CD14-positive monocyte (primary cell): Measurements from ENCODE around the gene POLR2B. TPM values are rescaled to one million over a fixed set of nuclear protein-coding genes. Genes with fewer than 3 reads are reported as not detected.

ENCODE experiments used
- DNase-seq, 3 donors: peaks; one replicate each; pipeline ENCODE4 v3.0.0-alpha.2; 2011 to 2022
- H2AFZ ChIP-seq: 2 replicates; pipeline ENCODE4 v1.6.0; 2012; ENCODE audit warnings: mild to moderate bottlenecking, low read depth, low read length, inconsistent platforms; ENCODE audit not compliant: insufficient read depth, poor library complexity, severe bottlenecking
- H3K27ac ChIP-seq, 2 donors: 1 replicate in 1 of 2; 2 replicates in 1 of 2; pipeline ENCODE4 v1.5.1; 2012 to 2013; ENCODE audit warnings: low read length in 2 of 2, control low read depth in 1 of 2, inconsistent platforms in 1 of 2, low read depth in 1 of 2, mild to moderate bottlenecking in 1 of 2
- H3K27me3 ChIP-seq, 2 donors: one replicate each; pipeline versions ENCODE4 v1.6.0 to v1.6.1; 2011 to 2013; ENCODE audit warnings: low read length in 2 of 2; ENCODE audit not compliant: control insufficient read depth in 2 of 2, insufficient read depth in 2 of 2
- H3K36me3 ChIP-seq, 2 donors: replicated peaks in 1 of 2; 1 replicate in 1 of 2; 2 replicates in 1 of 2; pipeline versions ENCODE4 v1.5.1 to v1.6.1; 2012 to 2013; ENCODE audit warnings: low read length in 2 of 2, control low read depth in 1 of 2, inconsistent platforms in 1 of 2, mild to moderate bottlenecking in 1 of 2; ENCODE audit not compliant: insufficient read depth in 2 of 2, control insufficient read depth in 1 of 2
- H3K4me1 ChIP-seq, 2 donors: 1 replicate in 1 of 2; 2 replicates in 1 of 2; pipeline versions ENCODE4 v1.5.1 to v1.6.1; 2012 to 2013; ENCODE audit warnings: low read length in 2 of 2, control low read depth in 1 of 2, inconsistent platforms in 1 of 2, mild to moderate bottlenecking in 1 of 2, moderate library complexity in 1 of 2; ENCODE audit not compliant: insufficient read depth in 2 of 2, control insufficient read depth in 1 of 2
- H3K4me2 ChIP-seq: replicated peaks from 2 replicates; pipeline ENCODE3; 2012; ENCODE audit warnings: low read length, moderate library complexity, mild to moderate bottlenecking; ENCODE audit not compliant: poor library complexity, severe bottlenecking; ENCODE audit errors: extremely low read depth
- H3K4me3 ChIP-seq, 3 experiments: fragments of 200-600 bp in 1 of 3; sonication (generic) in 1 of 3; replicated peaks in 1 of 3; 1 replicate in 2 of 3; 2 replicates in 1 of 3; pipeline ENCODE4 v1.5.1; 2011 to 2013; ENCODE audit warnings: low read length in 3 of 3, mild to moderate bottlenecking in 3 of 3, control low read depth in 2 of 3, low read depth in 2 of 3, inconsistent platforms in 1 of 3, moderate library complexity in 1 of 3
- H3K79me2 ChIP-seq: 2 replicates; pipeline ENCODE4 v1.6.0; 2012; ENCODE audit warnings: mild to moderate bottlenecking, control low read depth, inconsistent platforms, low read length, moderate library complexity; ENCODE audit not compliant: insufficient read depth
- H3K9ac ChIP-seq: 2 replicates; pipeline ENCODE4 v1.6.0; 2017; ENCODE audit warnings: low read length, mild to moderate bottlenecking; ENCODE audit not compliant: insufficient read depth, poor library complexity, severe bottlenecking
- H3K9me3 ChIP-seq, 2 donors: replicated peaks in 1 of 2; 1 replicate in 1 of 2; 2 replicates in 1 of 2; pipeline versions ENCODE4 v1.5.1 to v1.6.1; 2012 to 2013; ENCODE audit warnings: low read length in 2 of 2, control low read depth in 1 of 2; ENCODE audit not compliant: control insufficient read depth in 1 of 2, insufficient read depth in 1 of 2
- H4K20me1 ChIP-seq: 2 replicates; pipeline ENCODE4 v1.6.0; 2012; ENCODE audit warnings: mild to moderate bottlenecking, low read length, control low read depth, moderate library complexity; ENCODE audit not compliant: insufficient read depth
- H3K27ac Mint-ChIP-seq, 7 donors: one replicate each; pipeline ENCODE4 v1.8.0; 2020; ENCODE audit warnings: mild to moderate bottlenecking in 7 of 7, mixed read lengths in 7 of 7, moderate library complexity in 6 of 7, inconsistent platforms in 2 of 7
- H3K27me3 Mint-ChIP-seq, 3 donors: one replicate each; pipeline ENCODE4 v1.8.0; 2021 to 2022; ENCODE audit warnings: low read depth in 3 of 3, mild to moderate bottlenecking in 3 of 3, mixed read lengths in 3 of 3, moderate library complexity in 3 of 3, inconsistent platforms in 1 of 3
- H3K36me3 Mint-ChIP-seq, 2 donors: one replicate each; pipeline ENCODE4 v1.8.0; 2020; ENCODE audit warnings: mixed read lengths in 2 of 2, inconsistent platforms in 1 of 2, mild to moderate bottlenecking in 1 of 2
- H3K4me1 Mint-ChIP-seq: one replicate; pipeline ENCODE4 v1.8.0; 2020; ENCODE audit warnings: mild to moderate bottlenecking, mixed read lengths
- H3K4me3 Mint-ChIP-seq, 2 donors: one replicate each; pipeline ENCODE4 v1.8.0; 2020; ENCODE audit warnings: mild to moderate bottlenecking in 2 of 2, mixed read lengths in 2 of 2, moderate library complexity in 1 of 2
- H3K9me3 Mint-ChIP-seq, 7 donors: one replicate each; pipeline ENCODE4 v1.8.0; 2020 to 2022; ENCODE audit warnings: mixed read lengths in 7 of 7, mild to moderate bottlenecking in 6 of 7, moderate library complexity in 6 of 7, inconsistent platforms in 2 of 7
- CTCF ChIP-seq: fragments of 200-600 bp; IDR thresholded peaks from one replicate; pipeline ENCODE4 v1.8.0; 2022; ENCODE audit warnings: antibody characterized with exemption, mild to moderate bottlenecking
- WGBS: methylation state at CpG from one replicate; pipeline ENCODE4 v1.1.5; 2013; ENCODE audit warnings: missing lambda C conversion rate; ENCODE audit not compliant: insufficient coverage; 5-methylcytosine and 5-hydroxymethylcytosine counted together
- intact Hi-C, 2 donors: fragments of 100-400 bp; cut with micrococcal nuclease; formaldehyde crosslinking; loops; one replicate each; pipeline versions ENCODE4 v1.15.0 to v1.15.1; 2023
- polyA plus RNA-seq, 3 donors: library from polyadenylated mRNA; depleted of rRNA in 1 of 3; unstranded in 2 of 3; stranded (reverse) in 1 of 3; fragments of 300-500 nt in 2 of 3; fragments of >200 nt in 1 of 3; fragmentation: Illumina TruSeq in 2 of 3; gene quantifications; 1 replicate in 2 of 3; 2 replicates in 1 of 3; pipeline ENCODE4 v1.2.3, GENCODE V29; 2012 to 2021

POLR2B gene
- polyA plus RNA-seq, 3 donors: 29.0 to 42.1 (median 36.1) TPM

- Histone ChIP-seq H3K27ac (no peak overlapping the region), H2AFZ (no peak overlapping the region), H3K79me2 (peaks cover 51% of the 10 kb centered on the region), H3K9ac (no peak overlapping the region), H3K4me1 (no peaks in the 10 kb centered on the region), H3K4me3 (no peak overlapping the region), H3K36me3 (no peaks in the 10 kb centered on the region), H3K27me3 (no peaks in the 10 kb centered on the region), H3K4me2 (no peak overlapping the region), H3K9me3 (no peaks in the 10 kb centered on the region), H4K20me1 (no peaks in the 10 kb centered on the region)
- Mint-ChIP-seq H3K9me3 (peaks cover 0 to 2% (median 0%) of the 10 kb centered on the region in 7 donors), H3K36me3 (peaks cover 10 to 21% of the 10 kb centered on the region in 2 donors), H3K27me3 (no peaks in the 10 kb centered on the region), H3K4me1 (peaks cover 5% of the 10 kb centered on the region), H3K27ac (peak overlapping the region in 1 of 7 donors; percentile 38), H3K4me3 (no peak overlapping the region)
- no CpG with 5 or more reads among the region's 2 CpGs for WGBS
- no peak for TF ChIP-seq CTCF
- intact Hi-C loops: no loop called here
- DNase-seq: no peak
These were observed 85.4 kb downstream of the POLR2B start for GRCh38 chr4:57064120-57064519.

- H4K20me1 ChIP-seq: no peaks in the 10 kb centered on the region
- peaks cover 0 to 2% of the 10 kb centered on the region in 2 donors for H3K4me1 ChIP-seq
- intact Hi-C loops: no loop called here
- H3K9me3 Mint-ChIP-seq: no peaks in the 10 kb centered on the region
- no peak overlapping the region for H3K4me3 ChIP-seq
- no peak overlapping the region for H3K9ac ChIP-seq
- 89% methylated on average over 14 of the region's 20 CpGs for WGBS
- peaks cover 5% of the 10 kb centered on the region for H3K4me1 Mint-ChIP-seq
- no peak for TF ChIP-seq CTCF
- H3K79me2 ChIP-seq: peaks cover 53% of the 10 kb centered on the region
- H3K27ac Mint-ChIP-seq: peak overlapping the region in 1 of 7 donors; percentile 23
- H3K27me3 ChIP-seq: no peaks in the 10 kb centered on the region
- no peaks in the 10 kb centered on the region for H3K27me3 Mint-ChIP-seq
- H3K9me3 ChIP-seq: no peaks in the 10 kb centered on the region
- peaks cover 10 to 20% of the 10 kb centered on the region in 2 donors for H3K36me3 Mint-ChIP-seq
- DNase-seq: no peak
- no peak overlapping the region for H2AFZ ChIP-seq
- no peak overlapping the region for H3K4me2 ChIP-seq
- no peak overlapping the region for H3K4me3 Mint-ChIP-seq
- no peaks in the 10 kb centered on the region for H3K36me3 ChIP-seq
- no peak overlapping the region for H3K27ac ChIP-seq
These were observed 86.4 kb downstream of the POLR2B start for GRCh38 chr4:57064811-57065711.
